NB4 (cell line): Measurements from ENCODE around the gene CCDC71.

Experiments
- DNase-seq: peaks from one replicate; pipeline ENCODE4 v3.0.0; 2010; ENCODE audit warnings: low read depth
- H3K4me3 ChIP-seq: one replicate; pipeline ENCODE4 v1.5.1; 2011; ENCODE audit warnings: mild to moderate bottlenecking, low read depth, low read length, moderate library complexity
- CTCF ChIP-seq: IDR thresholded peaks from one replicate; pipeline ENCODE4 v1.5.1; 2012; ENCODE audit warnings: low read depth, low read length
- MAX ChIP-seq: IDR thresholded peaks from 2 replicates; pipeline ENCODE4 v1.6.1; 2011; ENCODE audit warnings: low read depth, low read length
- MYC ChIP-seq: IDR thresholded peaks from 2 replicates; pipeline ENCODE4 v1.6.1; 2011; ENCODE audit warnings: low read depth, low read length
- POLR2A ChIP-seq: IDR thresholded peaks from 2 replicates; pipeline ENCODE4 v1.6.1; 2011; ENCODE audit warnings: mild to moderate bottlenecking; ENCODE audit not compliant: insufficient read length; ENCODE audit errors: extremely low read depth

CCDC71 gene

GRCh38 chr3:49180116-49180515, 14.0 kb upstream of the CCDC71 start:
- DNase-seq = no peak
- no peak for TF ChIP-seq MAX
- TF ChIP-seq MYC = no peak
- no peak for TF ChIP-seq CTCF
- no peak for TF ChIP-seq POLR2A
- no peak overlapping the region for H3K4me3 ChIP-seq

- TF ChIP-seq CTCF (no peak), POLR2A (no peak), MAX (no peak), MYC (no peak)
- peak; percentile 92 for DNase-seq
- no peak overlapping the region for H3K4me3 ChIP-seq
Measured at GRCh38 chr3:49177073-49177472, 10.9 kb upstream of the CCDC71 start.

- no peak overlapping the region for H3K4me3 ChIP-seq
- no peak for DNase-seq
- TF ChIP-seq MAX (no peak), MYC (no peak), CTCF (no peak), POLR2A (no peak)
Measured at GRCh38 chr3:49175530-49175929, 9.4 kb upstream of the CCDC71 start.

- TF ChIP-seq CTCF (no peak), POLR2A (no peak), MYC (no peak), MAX (no peak)
- peak; percentile 75 for DNase-seq
- H3K4me3 ChIP-seq = no peak overlapping the region
Measured at GRCh38 chr3:49174397-49174985, 8.4 kb upstream of the CCDC71 start.

- no peak overlapping the region for H3K4me3 ChIP-seq
- TF ChIP-seq MYC = no peak
- DNase-seq = no peak
Measured at GRCh38 chr3:49173792-49174170, 7.7 kb upstream of the CCDC71 start.

- DNase-seq = no peak
- H3K4me3 ChIP-seq = no peak overlapping the region
- TF ChIP-seq POLR2A (no peak), MYC (no peak), MAX (no peak), CTCF (no peak)
Measured at GRCh38 chr3:49173116-49173791, 7.1 kb upstream of the CCDC71 start.
